ENCODE measurements around the gene CYP46A1. TPM values are rescaled to one million over a fixed set of nuclear protein-coding genes. Genes with fewer than 3 reads are reported as not detected.
A peak's percentile ranks its signal among the peaks of the same experiment; 100 is the strongest.

The CYP46A1 gene
- total RNA-seq, 1 experiment from 2014 or later = 0.59 TPM

- no peak overlapping the region for H4K5ac ChIP-seq (ENCODE audit: insufficient read length, low read depth, low read length)
- no peak overlapping the region for H4K91ac ChIP-seq (ENCODE audit: insufficient read length, low read depth, low read length)
- Mint-ChIP-seq H3K27ac (peak overlapping the region in 1 of 3 experiments; percentile 42; a peak in 2 of 7 replicates), H3K4me1 (peaks cover 18 to 31% of the 10 kb centered on the region in 2 experiments), H3K4me3 (no peak overlapping the region), H3K9me3 (no peaks in the 10 kb centered on the region), H3K27me3 (ENCODE audit: low read depth) (peaks cover 15% of the 10 kb centered on the region), H3K36me3 (ENCODE audit: insufficient read depth in 1 of 3, low read depth in 3 of 3) (no peaks in the 10 kb centered on the region)
- H3K4me2 ChIP-seq (ENCODE audit: insufficient read depth, insufficient read length, low read length) = no peak overlapping the region
- no peak overlapping the region for H3T11ph ChIP-seq (ENCODE audit: low read length)
- no peaks in the 10 kb centered on the region for H3K9me3 ChIP-seq (ENCODE audit: control insufficient read depth, low read depth, low read length)
- no peak overlapping the region for H2BK120ac ChIP-seq (ENCODE audit: low read depth, low read length, poor library complexity, severe bottlenecking)
- H2BK20ac ChIP-seq (ENCODE audit: low read depth, low read length, poor library complexity, severe bottlenecking) = no peak overlapping the region
- peaks cover 8% of the 10 kb centered on the region for H3K23me2 ChIP-seq (ENCODE audit: insufficient read length, low read depth, low read length, poor library complexity, severe bottlenecking)
- H4K8ac ChIP-seq (replicated peaks; ENCODE audit: insufficient read length, low read depth, low read length) = no peak overlapping the region
- H3K56ac ChIP-seq (ENCODE audit: insufficient read length, low read depth, low read length) = no peak overlapping the region
- no peak overlapping the region for H3K23ac ChIP-seq (ENCODE audit: insufficient read length, low read depth, low read length)
- H3K79me1 ChIP-seq (ENCODE audit: insufficient read depth, low read depth, low read length, poor library complexity, severe bottlenecking) = no peaks in the 10 kb centered on the region
- H3K18ac ChIP-seq (ENCODE audit: insufficient read length, low read depth, low read length) = no peak overlapping the region
- H3K27ac ChIP-seq (ENCODE audit: insufficient read length, low read depth, low read length) = no peak overlapping the region
- no peak overlapping the region for H2BK5ac ChIP-seq (ENCODE audit: insufficient read length, low read length)
- H3K4ac ChIP-seq (ENCODE audit: low read depth, low read length) = no peak overlapping the region
- H3K79me2 ChIP-seq (ENCODE audit: insufficient read depth, low read length) = no peaks in the 10 kb centered on the region
- H2BK15ac ChIP-seq (ENCODE audit: low read depth, low read length) = no peak overlapping the region
- H2AK5ac ChIP-seq (ENCODE audit: insufficient read length, low read length) = no peak overlapping the region
- no peaks in the 10 kb centered on the region for H3K27me3 ChIP-seq (ENCODE audit: insufficient read depth, low read length)
- H3K9ac ChIP-seq (ENCODE audit: extremely low read depth, insufficient read length, low read length) = no peak overlapping the region
- no peak overlapping the region for H3K14ac ChIP-seq (ENCODE audit: insufficient read depth, low read length)
- no CpG with 5 or more reads among the region's 12 CpGs for WGBS (ENCODE audit: extremely low coverage, insufficient read length, low lambda C conversion rate)
- no peaks in the 10 kb centered on the region for H4K20me1 ChIP-seq (ENCODE audit: control insufficient read depth, insufficient read depth, insufficient read length)
- no peaks in the 10 kb centered on the region for H3K4me1 ChIP-seq (ENCODE audit: insufficient read depth, low read length)
- no peak overlapping the region for H2BK12ac ChIP-seq (ENCODE audit: insufficient read length, low read depth, low read length)
- TF ChIP-seq CTCF (conservative IDR thresholded peaks at IDR 0.05) = peak; percentile 93
- H2AFZ ChIP-seq (ENCODE audit: low read length) = no peak overlapping the region
- DNase-seq = peak; percentile 84
Measured at GRCh38 chr14:99687284-99688209, 3.4 kb downstream of the CYP46A1 start.

Measured in H9 (cell line).